GM12878 (cell line): Measurements from ENCODE around the gene IL12B. TPM values are rescaled to one million over a fixed set of nuclear protein-coding genes. Genes with fewer than 3 reads are reported as not detected.

ENCODE experiments used
- ATAC-seq: fragments of 200-7000 bp; cut with Tn5 transposase; 3 replicates; pipeline ENCODE4 v1.9.1; 2020; ENCODE audit warnings: mild to moderate bottlenecking, moderate library complexity
- BruUV-seq: library from RNA; stranded (reverse); fragments of 400-500 nt; replicated peaks from 2 replicates; lab custom pipeline; 2021; lab: Mats Ljungman, UMichigan
- CTCF ChIA-PET: fragments of 300-600 bp; sonication (Branson Sonifier 250); formaldehyde crosslinking; extraction: SDS; loops from one replicate; lab custom pipeline; 2021; ENCODE audit warnings: inconsistent platforms; lab: Yijun Ruan, JAX
- POLR2A ChIA-PET: fragments of 350-600 bp; formaldehyde crosslinking; extraction: SDS; loops from one replicate; lab custom pipeline; 2021; ENCODE audit warnings: inconsistent platforms; lab: Charles Lee
- RAD21 ChIA-PET: fragments of 300-600 bp; sonication (Branson Sonifier 250); formaldehyde crosslinking; loops from one replicate; lab custom pipeline; 2023; ENCODE audit warnings: antibody characterized with exemption; ENCODE audit not compliant: unreplicated experiment; lab: Charles Lee
- SMC1A ChIA-PET: fragments of 300-600 bp; sonication (Branson Sonifier 250); formaldehyde crosslinking; loops from one replicate; lab custom pipeline; 2023; ENCODE audit not compliant: unreplicated experiment, uncharacterized antibody; lab: Charles Lee
- DNase-seq: peaks from one replicate; pipeline ENCODE4 v3.0.0-alpha.2; 2011; ENCODE audit warnings: low read depth, low spot score
- FAIRE-seq: peaks from 3 replicates; lab custom pipeline; 2011; peaks lifted over from hg19 to GRCh38; lab: Jason Lieb, UNC
- H2AFZ ChIP-seq: 2 replicates; pipeline ENCODE4 v1.6.0; 2011; ENCODE audit warnings: low read depth, low read length, control low read depth; ENCODE audit not compliant: control insufficient read depth
- H3K27ac ChIP-seq: 2 replicates; pipeline ENCODE4 v1.5.1; 2011; ENCODE audit warnings: control low read depth; ENCODE audit not compliant: control insufficient read depth, insufficient read depth
- H3K27me3 ChIP-seq, 2 experiments: replicated peaks in 1 of 2; 2 replicates each; pipeline versions ENCODE4 v1.6.0 to v1.6.1; 2011; ENCODE audit warnings: low read length in 1 of 2; ENCODE audit not compliant: control insufficient read depth in 2 of 2, insufficient read depth in 2 of 2
- H3K36me3 ChIP-seq, 2 experiments: 2 replicates each; pipeline ENCODE4 v1.5.1; 2011; ENCODE audit warnings: low read length in 1 of 2; ENCODE audit not compliant: control insufficient read depth in 2 of 2, insufficient read depth in 2 of 2
- H3K4me1 ChIP-seq: 2 replicates; pipeline ENCODE4 v1.6.1; 2011; ENCODE audit warnings: mild to moderate bottlenecking, low read length, moderate library complexity, mixed read lengths; ENCODE audit not compliant: control insufficient read depth, insufficient read depth
- H3K4me2 ChIP-seq: 2 replicates; pipeline ENCODE4 v1.6.0; 2011; ENCODE audit warnings: control low read depth; ENCODE audit not compliant: control insufficient read depth, insufficient read depth
- H3K4me3 ChIP-seq: fragments of 200-600 bp; sonication (generic); 2 replicates; pipeline ENCODE4 v1.5.1; 2016
- H3K79me2 ChIP-seq: 2 replicates; pipeline ENCODE4 v1.6.0; 2011; ENCODE audit warnings: low read length; ENCODE audit not compliant: control insufficient read depth, insufficient read depth
- H3K9ac ChIP-seq: 2 replicates; pipeline ENCODE4 v1.8.0; 2011; ENCODE audit warnings: low read length, control low read depth, mixed read lengths; ENCODE audit not compliant: control insufficient read depth, insufficient read depth
- H3K9me3 ChIP-seq: replicated peaks from 3 replicates; pipeline ENCODE4 v1.5.1; 2011; ENCODE audit warnings: mild to moderate bottlenecking, low read length; ENCODE audit not compliant: control insufficient read depth, insufficient read depth
- H4K20me1 ChIP-seq: 2 replicates; pipeline ENCODE4 v1.6.0; 2011; ENCODE audit not compliant: control insufficient read depth, insufficient read depth
- CHD4 ChIP-seq: fragments of 200-600 bp; sonication (generic); IDR thresholded peaks from 2 replicates; pipeline ENCODE4 v1.6.1; 2016; ENCODE audit warnings: mild to moderate bottlenecking
- EP300 ChIP-seq, 2 experiments: fragments of 150-350 bp in 1 of 2; IDR thresholded peaks; 2 replicates each; pipeline ENCODE4 v1.6.1; 2011 to 2012; ENCODE audit warnings: low read depth in 2 of 2, low read length in 2 of 2, borderline replicate concordance in 1 of 2, improper control_type of control experiment in 1 of 2, inconsistent platforms in 1 of 2; ENCODE audit not compliant: control insufficient read depth in 1 of 2
- FOXM1 ChIP-seq: IDR thresholded peaks from 2 replicates; pipeline ENCODE4 v1.6.1; 2012; ENCODE audit warnings: low read depth, mild to moderate bottlenecking, inconsistent platforms, low read length, moderate library complexity
- TARDBP ChIP-seq: IDR thresholded peaks from 2 replicates; pipeline ENCODE4 v1.6.1; 2016; ENCODE audit warnings: borderline replicate concordance
- ZNF207 ChIP-seq: fragments of 450-650 bp; IDR thresholded peaks from 2 replicates; pipeline ENCODE4 v1.6.1; 2014; ENCODE audit warnings: antibody characterized with exemption, mild to moderate bottlenecking, borderline replicate concordance
- ZSCAN29 ChIP-seq: fragments of 450-650 bp; IDR thresholded peaks from 2 replicates; pipeline ENCODE4 v1.6.1; 2017; ENCODE audit warnings: mild to moderate bottlenecking, moderate library complexity
- WGBS: methylation state at CpG from one replicate; pipeline ENCODE4 v1.1.6; 2016; ENCODE audit warnings: low lambda C conversion rate; ENCODE audit not compliant: insufficient replicate concordance, insufficient coverage; ENCODE audit errors: missing lambda C conversion rate; 5-methylcytosine and 5-hydroxymethylcytosine counted together
- in situ Hi-C: fragments of 300-500 bp; cut with MboI; formaldehyde crosslinking; loops from 9 replicates; pipeline ENCODE4 v1.14.3; 2018; ENCODE audit warnings: mixed read lengths
- intact Hi-C: fragments of 100-400 bp; cut with micrococcal nuclease; formaldehyde crosslinking; loops from one replicate; pipeline ENCODE4 v1.14.2; 2022; ENCODE audit not compliant: unreplicated experiment
- polyA plus RNA-seq, 11 experiments: library from polyadenylated mRNA; depleted of rRNA in 4 of 11; unstranded in 6 of 11; stranded (reverse) in 5 of 11; fragments of >200 nt; fragmentation: Nextera tagmentation in 4 of 11; fragmentation: Illumina TruSeq in 1 of 11; extraction: Ambion mirVana in 4 of 11; extraction: Trizol in 1 of 11; gene quantifications; 1 replicate in 1 of 11; 2 replicates in 10 of 11; pipeline versions ENCODE4 v1.2.1 to v1.2.3, GENCODE V29; 2011 to 2016; ENCODE audit warnings: inconsistent platforms in 2 of 11, missing spikeins in 2 of 11, low read depth in 1 of 11
- total RNA-seq, 4 experiments: library from RNA; depleted of rRNA in 3 of 4; stranded (reverse); fragments of >200 nt in 3 of 4; fragmentation: Illumina TruSeq in 1 of 4; extraction: Trizol in 1 of 4; gene quantifications; 2 replicates each; pipeline versions ENCODE4 v1.2.1 to v1.2.3, GENCODE V29; 2013 to 2021
- TF ChIP-seq, protein P1 (sequence below): IDR thresholded peaks from 2 replicates; pipeline ENCODE4 v1.6.1; 2012; ENCODE audit warnings: low read depth, low read length, improper control_type of control experiment

The IL12B gene
- total and polyA plus RNA-seq, 10 of the 15 experiments (the other 5 are each of a cell fraction or from before 2014, with no cell fraction given): 0.15 to 0.72 (median 0.45) TPM

DNA sequence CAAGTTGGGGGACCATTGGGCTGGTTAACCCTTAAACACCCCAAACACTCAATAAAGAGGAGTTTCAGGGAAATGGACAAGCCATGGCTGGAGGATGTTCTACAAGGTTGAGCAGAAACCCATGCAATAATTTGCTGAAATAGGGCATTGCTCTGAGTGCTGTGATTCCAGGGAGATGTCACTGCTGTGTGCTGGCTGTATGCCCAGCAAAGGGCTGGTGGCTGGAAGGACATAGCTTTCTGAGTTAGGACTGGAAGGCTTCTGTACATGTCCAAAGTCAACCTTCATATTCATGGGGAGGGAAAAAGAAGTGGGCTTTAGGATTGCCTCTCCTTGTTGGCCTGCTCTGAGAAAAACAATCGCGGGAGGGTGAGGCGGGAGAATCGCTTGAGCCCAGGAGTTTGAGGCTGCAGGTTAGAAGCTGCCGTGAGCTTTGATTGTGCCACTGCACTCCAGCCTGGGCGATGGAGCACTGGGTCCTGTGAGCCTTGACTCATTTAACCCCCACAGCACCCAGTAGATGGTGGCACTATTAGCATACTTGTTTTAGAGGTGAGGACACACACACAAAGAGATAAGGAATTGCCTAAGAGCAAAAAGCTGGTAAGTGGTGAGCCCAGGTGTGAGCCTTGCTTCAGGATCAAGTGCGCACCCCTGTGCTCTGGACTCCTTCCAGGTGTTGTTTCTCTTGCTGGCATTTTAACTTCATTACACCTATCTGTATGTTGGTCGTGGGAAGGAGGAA is 20.4 kb downstream of the IL12B start:
- Histone ChIP-seq H3K9ac (no peak overlapping the region), H3K4me1 (no peaks in the 10 kb centered on the region), H3K79me2 (no peaks in the 10 kb centered on the region), H3K4me2 (no peak overlapping the region), H2AFZ (no peak overlapping the region), H4K20me1 (no peaks in the 10 kb centered on the region), H3K27me3 (0 out of 4 replicates have a peak, but pooled peaks cover 0 to 2% of the 10 kb centered on the region in 2 experiments), H3K27ac (no peak overlapping the region), H3K36me3 (no peaks in the 10 kb centered on the region), H3K4me3 (no peak overlapping the region), H3K9me3 (no peaks in the 10 kb centered on the region)
- DNase-seq (no peak), FAIRE-seq (no peak), ATAC-seq (peak; percentile 16; the same call in 1 of the 3 replicates)
- intact Hi-C loops: no loop called here
- BruUV-seq: no TSS peak
- no peak for TF ChIP-seq CHD4
- TF ChIP-seq TARDBP: no peak
- no peak for TF ChIP-seq ZNF207
- no peak for TF ChIP-seq EP300 (IDR thresholded peaks at IDR 0.05; ENCODE audit: borderline replicate concordance in 1 of 2, control insufficient read depth in 1 of 2, low read depth in 2 of 2, low read length in 2 of 2)
- no peak for TF ChIP-seq ZSCAN29
- TF ChIP-seq, protein P1, sequence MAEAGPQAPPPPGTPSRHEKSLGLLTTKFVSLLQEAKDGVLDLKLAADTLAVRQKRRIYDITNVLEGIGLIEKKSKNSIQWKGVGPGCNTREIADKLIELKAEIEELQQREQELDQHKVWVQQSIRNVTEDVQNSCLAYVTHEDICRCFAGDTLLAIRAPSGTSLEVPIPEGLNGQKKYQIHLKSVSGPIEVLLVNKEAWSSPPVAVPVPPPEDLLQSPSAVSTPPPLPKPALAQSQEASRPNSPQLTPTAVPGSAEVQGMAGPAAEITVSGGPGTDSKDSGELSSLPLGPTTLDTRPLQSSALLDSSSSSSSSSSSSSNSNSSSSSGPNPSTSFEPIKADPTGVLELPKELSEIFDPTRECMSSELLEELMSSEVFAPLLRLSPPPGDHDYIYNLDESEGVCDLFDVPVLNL: no peak
- TF ChIP-seq FOXM1: no peak
- 77% methylated on average over 8 of the region's 8 CpGs for WGBS
- SMC1A ChIA-PET: interaction anchor here (1.0 to 2.4 kb wide), 7 partner anchors 16 to 691 kb away, joined by 3 to 16 read pairs (median 4); no protein-coding TSS in a partner anchor
- CTCF ChIA-PET: interaction anchor here (0.8 to 4.0 kb wide), 5 partner anchors 11 to 177 kb away, joined by 3 to 27 read pairs (median 5); no protein-coding TSS in a partner anchor
- RAD21 ChIA-PET: interaction anchor here (0.8 to 1.0 kb wide), 2 partner anchors 141 to 153 kb away, joined by 3 to 7 read pairs; no protein-coding TSS in a partner anchor
- POLR2A ChIA-PET: no interaction called here
- in situ Hi-C loops: no loop called here
